ENCODE measurements around the gene CCDC85C. TPM values are rescaled to one million over a fixed set of nuclear protein-coding genes. Genes with fewer than 3 reads are reported as not detected.

The CCDC85C gene
- total RNA-seq, 1 experiment from 2014 or later, result 33.2 TPM

- peaks cover 0 to 7% (median 0%) of the 10 kb centered on the region in 3 experiments; a peak in 2 of 7 replicates for H3K36me3 Mint-ChIP-seq (ENCODE audit: insufficient read depth in 1 of 3, low read depth in 3 of 3)
- Histone ChIP-seq H2BK12ac (ENCODE audit: insufficient read length, low read depth, low read length) (no peak overlapping the region), H3K4ac (ENCODE audit: low read depth, low read length) (no peak overlapping the region), H3K56ac (ENCODE audit: insufficient read length, low read depth, low read length) (no peak overlapping the region), H3K27me3 (ENCODE audit: insufficient read depth, low read length) (no peaks in the 10 kb centered on the region), H2BK15ac (ENCODE audit: low read depth, low read length) (no peak overlapping the region), H4K20me1 (ENCODE audit: control insufficient read depth, insufficient read depth, insufficient read length) (no peaks in the 10 kb centered on the region), H2AK5ac (ENCODE audit: insufficient read length, low read length) (no peak overlapping the region), H4K91ac (ENCODE audit: insufficient read length, low read depth, low read length) (no peak overlapping the region), H3K4me2 (ENCODE audit: insufficient read depth, insufficient read length, low read length) (no peak overlapping the region), H3K14ac (ENCODE audit: insufficient read depth, low read length) (no peak overlapping the region), H3K4me1 (ENCODE audit: insufficient read depth, low read length) (peaks cover 11% of the 10 kb centered on the region; the same call in 1 of the 2 replicates), H4K8ac (replicated peaks; ENCODE audit: insufficient read length, low read depth, low read length) (no peak overlapping the region), H3K9me3 (ENCODE audit: control insufficient read depth, low read depth, low read length) (no peaks in the 10 kb centered on the region), H3K23ac (ENCODE audit: insufficient read length, low read depth, low read length) (no peak overlapping the region), H3K79me1 (ENCODE audit: insufficient read depth, low read depth, low read length, poor library complexity, severe bottlenecking) (no peaks in the 10 kb centered on the region), H3K18ac (ENCODE audit: insufficient read length, low read depth, low read length) (no peak overlapping the region), H4K5ac (ENCODE audit: insufficient read length, low read depth, low read length) (no peak overlapping the region), H3K23me2 (ENCODE audit: insufficient read length, low read depth, low read length, poor library complexity, severe bottlenecking) (no peaks in the 10 kb centered on the region), H2BK120ac (ENCODE audit: low read depth, low read length, poor library complexity, severe bottlenecking) (no peak overlapping the region), H3K79me2 (ENCODE audit: insufficient read depth, low read length) (no peaks in the 10 kb centered on the region), H3K9ac (ENCODE audit: extremely low read depth, insufficient read length, low read length) (no peak overlapping the region), H3K27ac (ENCODE audit: insufficient read length, low read depth, low read length) (no peak overlapping the region), H2BK5ac (ENCODE audit: insufficient read length, low read length) (no peak overlapping the region), H3T11ph (ENCODE audit: low read length) (no peak overlapping the region), H2AFZ (ENCODE audit: low read length) (no peak overlapping the region), H2BK20ac (ENCODE audit: low read depth, low read length, poor library complexity, severe bottlenecking) (no peak overlapping the region)
- TF ChIP-seq, protein P1, sequence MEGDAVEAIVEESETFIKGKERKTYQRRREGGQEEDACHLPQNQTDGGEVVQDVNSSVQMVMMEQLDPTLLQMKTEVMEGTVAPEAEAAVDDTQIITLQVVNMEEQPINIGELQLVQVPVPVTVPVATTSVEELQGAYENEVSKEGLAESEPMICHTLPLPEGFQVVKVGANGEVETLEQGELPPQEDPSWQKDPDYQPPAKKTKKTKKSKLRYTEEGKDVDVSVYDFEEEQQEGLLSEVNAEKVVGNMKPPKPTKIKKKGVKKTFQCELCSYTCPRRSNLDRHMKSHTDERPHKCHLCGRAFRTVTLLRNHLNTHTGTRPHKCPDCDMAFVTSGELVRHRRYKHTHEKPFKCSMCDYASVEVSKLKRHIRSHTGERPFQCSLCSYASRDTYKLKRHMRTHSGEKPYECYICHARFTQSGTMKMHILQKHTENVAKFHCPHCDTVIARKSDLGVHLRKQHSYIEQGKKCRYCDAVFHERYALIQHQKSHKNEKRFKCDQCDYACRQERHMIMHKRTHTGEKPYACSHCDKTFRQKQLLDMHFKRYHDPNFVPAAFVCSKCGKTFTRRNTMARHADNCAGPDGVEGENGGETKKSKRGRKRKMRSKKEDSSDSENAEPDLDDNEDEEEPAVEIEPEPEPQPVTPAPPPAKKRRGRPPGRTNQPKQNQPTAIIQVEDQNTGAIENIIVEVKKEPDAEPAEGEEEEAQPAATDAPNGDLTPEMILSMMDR (conservative IDR thresholded peaks at IDR 0.05), result no peak
- no peaks in the 10 kb centered on the region for H3K9me3 Mint-ChIP-seq
- no CpG with 5 or more reads among the region's 12 CpGs for WGBS (ENCODE audit: extremely low coverage, insufficient read length, low lambda C conversion rate)
- no peaks in the 10 kb centered on the region; the same call in 1 of the 2 replicates for H3K27me3 Mint-ChIP-seq (ENCODE audit: low read depth)
- peaks cover 64 to 83% of the 10 kb centered on the region in 2 experiments for H3K4me1 Mint-ChIP-seq
- no peak overlapping the region for H3K4me3 Mint-ChIP-seq
- no peak for DNase-seq
- H3K27ac Mint-ChIP-seq, result no peak overlapping the region
Observed at GRCh38 chr14:99525699-99526080, 78.3 kb downstream of the CCDC85C start.
